Gastrocnemius medialis (tissue), 4 donors: ENCODE data around the gene POLN.

Experiments
- POLR2A ChIP-seq, 2 donors: fragments of 450-650 bp; IDR thresholded peaks; one replicate each; pipeline ENCODE4 v1.6.1; 2017; ENCODE audit warnings: antibody characterized with exemption in 2 of 2, mild to moderate bottlenecking in 2 of 2, moderate library complexity in 2 of 2
- TF ChIP-seq, protein P1 (sequence below), 5 experiments: fragments of 450-650 bp in 3 of 5; fragments of 200-600 bp in 2 of 5; sonication (generic) in 2 of 5; IDR thresholded peaks in 4 of 5; conservative IDR thresholded peaks in 1 of 5; 1 replicate in 4 of 5; 2 replicates in 1 of 5; pipeline ENCODE4 v1.5.1; 2016 to 2019; ENCODE audit warnings: antibody characterized with exemption in 5 of 5, mild to moderate bottlenecking in 3 of 5, moderate library complexity in 3 of 5

DNA sequence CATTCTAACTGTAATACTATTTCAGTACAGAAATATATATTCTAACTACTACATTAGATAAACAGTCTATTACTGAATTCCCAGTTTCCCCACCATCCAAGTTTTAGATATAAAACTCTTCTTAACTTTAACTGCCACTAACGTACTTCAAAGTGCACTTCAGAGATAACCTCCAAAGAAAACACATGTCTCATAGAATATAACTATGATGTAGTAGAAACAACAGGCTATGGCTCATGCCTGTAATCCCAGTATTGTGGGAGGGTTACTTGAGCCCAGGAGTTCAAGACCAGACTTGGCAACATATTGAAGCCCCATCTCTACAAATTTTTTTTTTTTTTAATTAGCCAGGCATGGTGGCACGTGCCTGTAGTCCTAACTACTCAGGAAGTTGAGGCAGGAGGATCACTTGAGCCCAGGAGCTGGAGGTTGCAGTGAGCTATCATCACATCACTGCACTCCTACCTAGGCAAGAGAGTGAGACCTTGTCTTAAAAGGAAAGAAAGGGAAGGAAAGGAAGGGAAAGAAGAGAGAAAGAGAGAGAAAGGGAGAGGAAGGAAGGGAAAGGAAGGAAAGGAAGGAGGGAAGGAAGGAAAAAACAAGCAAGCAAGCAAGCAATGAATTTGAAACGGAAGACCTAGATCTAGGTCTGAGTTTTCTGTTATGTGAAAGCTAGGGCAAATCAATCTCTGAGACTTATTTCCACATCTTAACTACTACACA is 4.8 kb downstream of the POLN start:
- TF ChIP-seq, protein P1, sequence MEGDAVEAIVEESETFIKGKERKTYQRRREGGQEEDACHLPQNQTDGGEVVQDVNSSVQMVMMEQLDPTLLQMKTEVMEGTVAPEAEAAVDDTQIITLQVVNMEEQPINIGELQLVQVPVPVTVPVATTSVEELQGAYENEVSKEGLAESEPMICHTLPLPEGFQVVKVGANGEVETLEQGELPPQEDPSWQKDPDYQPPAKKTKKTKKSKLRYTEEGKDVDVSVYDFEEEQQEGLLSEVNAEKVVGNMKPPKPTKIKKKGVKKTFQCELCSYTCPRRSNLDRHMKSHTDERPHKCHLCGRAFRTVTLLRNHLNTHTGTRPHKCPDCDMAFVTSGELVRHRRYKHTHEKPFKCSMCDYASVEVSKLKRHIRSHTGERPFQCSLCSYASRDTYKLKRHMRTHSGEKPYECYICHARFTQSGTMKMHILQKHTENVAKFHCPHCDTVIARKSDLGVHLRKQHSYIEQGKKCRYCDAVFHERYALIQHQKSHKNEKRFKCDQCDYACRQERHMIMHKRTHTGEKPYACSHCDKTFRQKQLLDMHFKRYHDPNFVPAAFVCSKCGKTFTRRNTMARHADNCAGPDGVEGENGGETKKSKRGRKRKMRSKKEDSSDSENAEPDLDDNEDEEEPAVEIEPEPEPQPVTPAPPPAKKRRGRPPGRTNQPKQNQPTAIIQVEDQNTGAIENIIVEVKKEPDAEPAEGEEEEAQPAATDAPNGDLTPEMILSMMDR (IDR thresholded peaks at IDR 0.05 in 4 of 5, conservative IDR thresholded peaks at IDR 0.05 in 1 of 5) = no peak
- no peak for TF ChIP-seq POLR2A (IDR thresholded peaks at IDR 0.05)
